ENCODE results near the gene NAGPA. TPM values are rescaled to one million over a fixed set of nuclear protein-coding genes. Genes with fewer than 3 reads are reported as not detected.
A peak's percentile ranks its signal among the peaks of the same experiment; 100 is the strongest.

The NAGPA gene
- total RNA-seq, 3 donors from 2014 or later, result 21.5 to 34.7 (median 24.9) TPM

- H3K4me1 ChIP-seq (ENCODE audit: low read depth), result peaks cover 14% of the 10 kb centered on the region
- H3K36me3 ChIP-seq (ENCODE audit: low read depth), result no peaks in the 10 kb centered on the region
- intact Hi-C loops (cut with DNase I, micrococcal nuclease), result no loop called here
- no peak overlapping the region for H3K4me3 ChIP-seq
- no peak for ATAC-seq
- H3K9me3 ChIP-seq, result peaks cover 2% of the 10 kb centered on the region
- TF ChIP-seq, protein P1, sequence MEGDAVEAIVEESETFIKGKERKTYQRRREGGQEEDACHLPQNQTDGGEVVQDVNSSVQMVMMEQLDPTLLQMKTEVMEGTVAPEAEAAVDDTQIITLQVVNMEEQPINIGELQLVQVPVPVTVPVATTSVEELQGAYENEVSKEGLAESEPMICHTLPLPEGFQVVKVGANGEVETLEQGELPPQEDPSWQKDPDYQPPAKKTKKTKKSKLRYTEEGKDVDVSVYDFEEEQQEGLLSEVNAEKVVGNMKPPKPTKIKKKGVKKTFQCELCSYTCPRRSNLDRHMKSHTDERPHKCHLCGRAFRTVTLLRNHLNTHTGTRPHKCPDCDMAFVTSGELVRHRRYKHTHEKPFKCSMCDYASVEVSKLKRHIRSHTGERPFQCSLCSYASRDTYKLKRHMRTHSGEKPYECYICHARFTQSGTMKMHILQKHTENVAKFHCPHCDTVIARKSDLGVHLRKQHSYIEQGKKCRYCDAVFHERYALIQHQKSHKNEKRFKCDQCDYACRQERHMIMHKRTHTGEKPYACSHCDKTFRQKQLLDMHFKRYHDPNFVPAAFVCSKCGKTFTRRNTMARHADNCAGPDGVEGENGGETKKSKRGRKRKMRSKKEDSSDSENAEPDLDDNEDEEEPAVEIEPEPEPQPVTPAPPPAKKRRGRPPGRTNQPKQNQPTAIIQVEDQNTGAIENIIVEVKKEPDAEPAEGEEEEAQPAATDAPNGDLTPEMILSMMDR (IDR thresholded peaks at IDR 0.05), result no peak
- no peak for DNase-seq
These were observed 53.0 kb downstream of the NAGPA start for GRCh38 chr16:4980691-4981090.

GRCh38 chr16:4979736-4980660 is 53.7 kb downstream of the NAGPA start:
- Histone ChIP-seq H3K36me3 (ENCODE audit: low read depth) (no peaks in the 10 kb centered on the region), H3K9me3 (peaks cover 2% of the 10 kb centered on the region), H3K4me1 (ENCODE audit: low read depth) (peaks cover 14% of the 10 kb centered on the region), H3K4me3 (no peak overlapping the region)
- TF ChIP-seq, protein P1 (IDR thresholded peaks at IDR 0.05), result no peak
- intact Hi-C loops (cut with DNase I, micrococcal nuclease), result no loop called here
- DNase-seq (no peak), ATAC-seq (no peak)

GRCh38 chr16:4979164-4979563 is 54.6 kb downstream of the NAGPA start:
- H3K36me3 ChIP-seq (ENCODE audit: low read depth), result no peaks in the 10 kb centered on the region
- peaks cover 2% of the 10 kb centered on the region for H3K9me3 ChIP-seq
- no peak overlapping the region for H3K4me3 ChIP-seq
- no peak for DNase-seq
- intact Hi-C loops (cut with DNase I, micrococcal nuclease), result no loop called here
- H3K4me1 ChIP-seq (ENCODE audit: low read depth), result peaks cover 14% of the 10 kb centered on the region
- ATAC-seq, result no peak
- TF ChIP-seq, protein P1 (IDR thresholded peaks at IDR 0.05), result no peak

GRCh38 chr16:4976611-4977145 is 57.1 kb downstream of the NAGPA start:
- TF ChIP-seq, protein P1 (IDR thresholded peaks at IDR 0.05), result no peak
- DNase-seq, result peak; percentile 65 to 69 (median 65)
- Histone ChIP-seq H3K4me1 (ENCODE audit: low read depth) (peaks cover 14% of the 10 kb centered on the region), H3K9me3 (peaks cover 2% of the 10 kb centered on the region), H3K4me3 (no peak overlapping the region), H3K36me3 (ENCODE audit: low read depth) (no peaks in the 10 kb centered on the region)
- intact Hi-C loops (cut with DNase I, micrococcal nuclease), result no loop called here
- ATAC-seq, result peak; percentile 89

DNA sequence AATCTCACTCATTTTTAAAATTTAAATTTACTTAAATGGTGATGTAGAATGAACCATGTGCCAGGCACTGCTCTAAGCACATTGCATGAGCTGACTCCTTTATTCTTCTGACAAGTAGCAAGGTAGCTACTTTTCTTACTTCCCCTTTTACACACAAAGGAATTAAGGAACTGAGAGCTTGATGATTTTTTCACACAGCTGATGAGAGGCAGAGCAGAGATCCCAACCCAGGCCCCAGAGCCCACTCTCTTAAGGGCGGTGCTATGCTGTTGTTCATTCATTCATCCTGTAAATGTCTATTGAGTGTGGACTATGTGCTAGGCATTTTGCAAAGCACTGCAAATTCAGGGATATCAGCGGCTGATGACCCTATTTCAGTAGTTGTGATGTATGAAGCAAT is 57.7 kb downstream of the NAGPA start:
- TF ChIP-seq, protein P1 (IDR thresholded peaks at IDR 0.05), result no peak
- ATAC-seq, result peak; percentile 24
- H3K4me3 ChIP-seq, result no peak overlapping the region
- peaks cover 2% of the 10 kb centered on the region for H3K9me3 ChIP-seq
- peaks cover 14% of the 10 kb centered on the region for H3K4me1 ChIP-seq (ENCODE audit: low read depth)
- H3K36me3 ChIP-seq (ENCODE audit: low read depth), result no peaks in the 10 kb centered on the region
- no peak for DNase-seq
- intact Hi-C loops (cut with DNase I, micrococcal nuclease), result no loop called here

Other genes starting within 250 kb of the NAGPA start
- 1 to 10 TPM in 1 of 3 donors, not detected in 2; 1.1 TPM for gene SEPTIN12, start 245.6 kb downstream of the NAGPA start, total RNA-seq
- 100 to 1,000 TPM; 208 to 573 (median 395) TPM for gene SMIM22, start 238.6 kb downstream of the NAGPA start, total RNA-seq
- gene ROGDI, start 231.3 kb downstream of the NAGPA start, total RNA-seq, result 10 to 100 TPM; 18.5 to 40.6 (median 31.7) TPM
- gene GLYR1, start 186.6 kb downstream of the NAGPA start, total RNA-seq, result 100 to 1,000 TPM; 110 to 123 (median 111) TPM
- gene UBN1, start 186.5 kb downstream of the NAGPA start, total RNA-seq, result 10 to 100 TPM; 41.3 to 42.7 (median 41.6) TPM
- 10 to 100 TPM; 10.8 to 22.1 (median 13.9) TPM for gene PPL, start 96.8 kb downstream of the NAGPA start, total RNA-seq
- 1 to 10 TPM; 1.3 to 1.6 (median 1.4) TPM for gene SEC14L5, start 75.6 kb downstream of the NAGPA start, total RNA-seq
- 1 to 10 TPM; 2.5 to 5.0 (median 3.3) TPM for gene C16orf89, start 32.0 kb upstream of the NAGPA start, total RNA-seq
- 10 to 100 TPM; 17.7 to 32.2 (median 29.0) TPM for gene ALG1, start 37.9 kb upstream of the NAGPA start, total RNA-seq
- 1 to 10 TPM; 5.7 to 7.5 (median 7.0) TPM for gene EEF2KMT, start 63.9 kb upstream of the NAGPA start, total RNA-seq